Measurements from ENCODE around the gene THADA.

Gene THADA

GRCh38 chr2:43233218-43234212, 362.3 kb downstream of the THADA start:
- no peak for FAIRE-seq
- no peak for DNase-seq (ENCODE audit: insufficient read length, low spot score)

DNA sequence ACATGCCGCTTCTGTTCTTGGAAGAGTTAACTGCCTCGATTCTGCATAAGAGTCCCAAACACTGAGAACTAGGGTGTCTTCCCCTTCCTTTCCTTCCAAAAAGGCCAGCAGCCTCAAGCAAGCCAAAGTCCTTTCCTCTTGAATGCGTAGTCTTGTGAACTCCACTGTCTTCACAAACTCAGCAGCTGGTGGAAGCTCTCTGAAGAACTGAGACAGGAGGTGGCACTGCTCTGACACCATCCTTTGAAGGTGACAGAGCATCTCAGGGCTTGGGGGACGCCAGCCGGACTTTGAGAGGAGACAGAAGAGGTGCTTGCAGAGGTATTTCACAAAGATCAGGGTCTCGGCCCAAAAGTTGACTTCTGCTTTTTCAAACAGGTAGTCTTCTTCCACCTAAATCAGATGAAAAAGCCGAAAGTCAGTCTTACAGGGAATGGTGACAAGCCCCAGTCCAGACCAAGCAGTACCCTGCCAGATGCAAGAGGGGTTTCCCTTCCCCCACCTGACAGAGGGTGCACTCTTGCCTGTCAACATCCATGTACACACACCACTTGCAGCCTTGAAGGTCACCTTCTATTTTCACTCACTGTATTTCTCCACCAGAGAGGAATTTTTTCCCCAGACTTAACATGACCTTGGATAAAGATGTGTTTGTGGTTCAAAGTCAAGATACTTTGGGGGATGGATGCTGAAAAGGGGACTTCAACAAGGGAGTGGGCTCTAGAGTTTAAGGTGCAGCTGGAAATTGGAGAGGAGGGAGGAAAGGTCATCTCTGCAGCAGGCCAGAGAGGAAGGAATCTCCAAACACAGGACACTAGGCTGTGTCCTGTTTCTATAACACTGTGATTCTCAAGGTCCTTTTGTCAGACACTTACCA, 364.6 kb downstream of the THADA start:
- no peak for DNase-seq (ENCODE audit: insufficient read length, low spot score)
- no peak for FAIRE-seq

DNA sequence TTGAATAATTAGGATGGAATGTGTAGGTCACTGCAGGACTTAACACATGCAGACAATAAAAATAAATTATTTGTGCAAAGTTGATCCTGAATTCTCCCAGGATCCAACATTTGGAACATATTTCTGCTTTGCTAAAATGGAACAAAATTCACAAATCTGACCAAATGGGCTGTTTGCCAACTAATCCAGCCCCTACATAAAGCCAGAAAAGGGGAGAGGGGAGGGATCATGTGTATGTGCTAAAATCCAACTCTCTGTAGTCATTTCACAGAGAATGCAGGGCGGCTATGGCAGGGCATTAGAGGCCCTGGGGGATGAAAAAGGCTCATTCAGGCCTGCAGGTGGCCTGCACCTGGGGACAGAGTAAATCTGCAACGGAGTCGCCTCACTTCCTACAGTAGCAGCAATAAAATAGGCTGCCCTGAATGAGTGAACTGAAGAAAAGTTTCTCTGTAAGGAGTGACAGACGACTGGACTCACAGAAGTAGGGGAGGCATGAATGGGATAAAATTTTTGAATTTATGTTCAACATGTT, 365.4 kb downstream of the THADA start:
- FAIRE-seq (no peak), DNase-seq (ENCODE audit: insufficient read length, low spot score) (no peak)

DNA sequence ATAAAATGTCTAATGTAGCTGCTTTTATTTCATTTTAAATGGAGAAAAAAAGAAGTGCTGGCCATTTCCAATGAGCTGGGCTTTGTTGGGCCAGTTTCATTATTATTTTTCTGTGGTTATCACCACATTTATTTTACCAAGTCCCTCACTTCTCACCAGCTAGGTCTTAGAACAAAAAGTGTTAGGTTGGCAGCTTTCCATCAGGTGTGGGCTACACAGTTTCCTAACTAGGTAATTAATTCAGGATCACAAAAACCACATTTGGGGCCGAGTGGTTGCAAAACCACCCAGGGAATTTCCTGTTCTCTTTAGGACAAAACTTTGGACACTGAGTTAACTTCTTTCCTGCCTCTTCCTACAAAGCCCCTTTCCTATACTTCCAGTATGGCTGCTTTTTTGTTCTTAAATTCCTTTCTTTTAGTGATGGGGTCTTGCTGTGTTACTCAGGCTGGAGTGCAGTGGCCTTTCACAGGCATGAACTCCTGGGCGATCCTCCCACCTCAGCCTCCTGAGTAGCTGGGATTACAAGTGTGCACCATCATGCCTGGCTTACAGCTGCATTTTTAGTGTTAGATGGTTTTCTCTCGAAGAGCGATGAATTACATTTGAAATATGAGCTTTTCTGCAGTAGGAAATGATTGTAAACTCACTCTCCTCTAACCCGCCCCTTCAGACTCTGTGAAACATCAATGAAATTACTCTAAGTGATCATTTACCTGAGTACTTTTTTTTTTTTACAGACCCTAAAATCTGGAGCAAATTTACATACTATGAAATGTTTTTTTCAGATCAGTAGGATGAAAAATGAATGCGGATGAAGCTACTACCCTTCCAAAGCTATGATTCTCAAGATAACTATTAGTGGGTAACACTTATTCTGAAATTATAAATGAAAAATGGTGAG, 366.8 kb downstream of the THADA start:
- DNase-seq (ENCODE audit: insufficient read length, low spot score) = no peak
- peak; percentile 14 for FAIRE-seq

- FAIRE-seq = no peak
- no peak for DNase-seq (ENCODE audit: insufficient read length, low spot score)
These were observed 367.5 kb downstream of the THADA start for GRCh38 chr2:43228321-43228751.

DNA sequence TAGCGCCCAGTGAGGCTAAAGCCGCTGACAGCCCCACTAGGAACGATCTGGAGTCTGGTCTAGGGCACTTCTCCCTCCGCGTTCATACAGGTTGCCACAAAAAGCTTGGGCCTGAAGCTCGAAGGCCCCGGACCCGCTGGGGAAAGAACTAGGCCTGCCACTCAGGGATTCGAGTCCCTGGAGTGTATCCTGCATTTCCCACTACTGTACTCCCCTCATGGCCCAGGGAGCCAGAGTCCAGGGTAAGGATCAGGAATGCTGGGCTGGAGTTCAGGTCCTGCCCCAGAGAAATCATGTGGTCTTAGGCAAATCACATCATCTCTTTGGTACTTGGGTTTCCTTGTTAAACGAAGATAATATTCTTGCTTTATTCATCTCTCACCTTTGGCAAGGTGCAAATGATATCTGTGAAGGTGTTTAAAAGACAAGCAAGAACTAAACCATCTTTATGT, 368.0 kb downstream of the THADA start:
- DNase-seq (ENCODE audit: insufficient read length, low spot score) (no peak), FAIRE-seq (peak; percentile 4)

DNA sequence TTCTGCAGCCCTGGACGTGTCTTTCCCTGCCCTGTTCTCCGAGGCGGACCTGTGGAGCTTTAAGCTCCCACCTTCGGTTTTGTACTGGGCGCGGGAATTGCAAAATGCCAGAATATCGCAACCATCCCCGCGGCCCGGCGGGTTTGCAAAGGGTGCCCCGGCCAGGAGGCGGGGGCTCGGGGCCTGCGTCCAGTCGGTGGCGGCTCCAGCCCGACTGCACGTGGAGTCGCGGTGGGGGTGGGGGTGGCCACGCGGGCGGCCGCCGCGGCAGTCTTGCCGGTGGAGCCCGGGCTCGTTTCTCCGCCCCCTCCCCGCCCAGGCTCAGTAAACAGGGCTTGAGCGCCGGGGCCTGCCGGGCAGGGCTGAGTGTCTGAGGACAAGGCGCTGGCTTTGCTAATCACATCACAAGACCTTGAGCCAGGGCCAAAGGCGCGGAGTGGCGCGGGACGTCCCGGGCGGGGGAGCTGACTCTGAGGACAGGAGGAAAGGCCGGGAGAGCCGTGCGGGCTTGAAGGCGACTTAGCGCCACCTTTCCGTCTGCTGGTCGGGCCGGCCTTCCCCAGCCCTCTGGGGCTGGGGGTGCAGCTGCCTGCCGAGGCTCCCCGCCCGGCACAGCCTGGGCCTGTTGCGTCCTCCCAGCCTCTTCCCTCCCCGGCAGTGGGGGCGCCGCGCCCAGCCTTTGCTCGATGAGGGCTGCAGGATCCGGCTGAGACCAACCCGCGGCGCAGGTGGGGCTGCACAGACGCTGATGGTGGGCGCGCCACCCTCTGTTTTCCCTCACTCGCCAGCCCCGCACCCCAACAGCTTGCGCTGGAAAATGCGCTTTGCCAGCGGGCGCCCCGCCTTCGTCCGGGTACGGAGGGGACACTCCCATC, 368.6 kb downstream of the THADA start:
- DNase-seq (ENCODE audit: insufficient read length, low spot score) = no peak
- FAIRE-seq = peak; percentile 26

DNA sequence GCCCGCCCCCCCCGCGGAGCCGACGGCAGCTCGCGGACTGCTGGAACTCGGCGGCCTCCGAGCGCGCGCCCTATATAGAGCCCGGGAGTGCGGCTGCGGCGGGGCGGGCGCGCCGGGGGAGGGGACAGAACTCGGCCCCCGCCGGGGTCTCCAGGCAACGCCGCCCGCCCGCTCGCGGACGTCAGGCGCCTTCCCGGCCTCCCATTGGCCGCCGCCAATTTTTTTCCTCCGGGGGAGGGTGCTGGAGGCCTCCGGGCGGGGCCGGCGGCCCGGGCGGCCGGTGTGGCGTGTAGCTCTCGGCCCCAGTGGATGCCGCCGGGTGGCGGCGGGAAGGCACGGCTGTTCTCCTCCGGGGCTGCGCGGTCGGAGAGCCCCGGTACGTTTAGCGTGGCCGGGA, 369.3 kb downstream of the THADA start, which contains the start of gene ZFP36L2:
TSS of gene ZFP36L2 (minus strand) at position 49 of the 397 bp plus-strand sequence. CDS start 291 bp downstream, outside the sequence.
- DNase-seq (ENCODE audit: insufficient read length, low spot score) (peak; percentile 86), FAIRE-seq (peak; percentile 11)

DNA sequence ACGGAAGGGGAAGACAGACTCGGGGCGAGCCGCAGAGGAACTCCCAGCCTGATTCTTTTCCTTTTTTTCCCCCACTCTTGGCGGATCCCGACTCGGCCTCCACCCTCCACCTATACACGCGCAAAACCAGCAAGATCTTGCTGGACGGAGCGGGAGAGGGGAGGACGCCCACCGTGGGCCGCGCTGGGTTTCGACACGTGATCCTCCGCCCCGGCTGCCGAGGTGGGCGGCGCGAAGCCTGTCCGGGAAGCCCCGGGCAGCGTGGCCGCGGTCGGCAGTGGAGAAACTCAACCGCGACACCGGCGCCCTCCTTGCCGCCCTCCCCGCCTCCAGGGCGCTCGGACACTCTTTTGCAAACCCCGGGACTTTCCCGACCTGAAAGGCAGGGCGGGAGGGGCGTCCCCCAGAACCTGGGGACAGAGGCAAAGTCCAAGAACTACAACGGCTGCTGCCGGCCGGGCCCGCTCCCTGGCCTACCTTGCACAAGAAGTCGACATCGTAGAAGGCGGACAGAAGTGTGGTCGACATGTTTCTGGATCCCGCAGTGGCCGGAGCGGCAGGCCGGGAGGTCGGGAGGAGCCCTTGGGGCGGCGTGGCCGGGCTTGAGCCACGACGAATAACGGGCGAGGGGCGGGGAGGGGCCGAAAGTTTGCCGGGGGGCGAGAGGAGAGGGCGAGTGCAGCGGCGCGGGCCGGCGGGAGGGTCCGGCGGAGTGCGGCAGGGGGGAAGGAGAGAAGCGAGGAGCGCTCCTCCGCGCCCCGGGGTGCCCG, 369.9 kb downstream of the THADA start:
- DNase-seq (ENCODE audit: insufficient read length, low spot score) = peak; percentile 60
- peak; percentile 74 for FAIRE-seq

DNA sequence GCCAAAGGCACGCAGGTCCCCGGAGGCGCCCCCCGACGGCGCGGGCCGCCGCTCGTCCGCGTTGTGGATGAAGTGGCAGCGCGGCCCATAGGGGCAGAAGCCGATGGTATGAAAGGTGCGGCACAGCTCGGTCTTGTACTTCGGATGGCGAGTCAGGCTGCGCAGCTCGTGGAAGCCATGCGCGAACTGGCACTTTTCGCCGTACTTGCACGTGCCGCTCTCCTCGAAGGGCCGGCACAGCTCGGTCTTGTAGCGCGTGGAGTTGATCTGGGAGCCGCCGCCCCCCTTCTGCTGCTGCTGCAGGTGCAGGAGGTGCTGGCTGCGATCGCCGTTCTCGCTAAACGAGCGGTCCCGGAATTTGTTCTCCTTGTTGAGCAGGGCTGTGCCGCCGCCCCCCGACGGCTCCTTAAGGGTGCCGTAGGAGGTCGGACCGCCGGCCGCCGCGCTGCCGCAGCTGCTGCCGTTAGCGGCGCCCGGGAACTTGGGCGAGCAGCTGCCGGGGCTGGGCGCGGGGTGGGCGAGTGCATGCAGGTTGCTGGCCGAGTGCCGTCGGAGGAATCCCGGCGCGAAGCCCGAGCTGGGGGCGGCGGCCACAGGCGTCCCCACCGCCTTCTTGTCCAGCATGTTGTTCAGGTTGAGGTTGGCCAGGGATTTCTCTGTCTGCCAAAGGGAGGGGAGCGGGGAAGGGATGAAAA, 370.6 kb downstream of the THADA start:
- DNase-seq (ENCODE audit: insufficient read length, low spot score) = no peak
- FAIRE-seq = no peak

- no peak for DNase-seq (ENCODE audit: insufficient read length, low spot score)
- no peak for FAIRE-seq
These were observed 371.2 kb downstream of the THADA start for GRCh38 chr2:43224571-43225092.

- no peak for DNase-seq (ENCODE audit: insufficient read length, low spot score)
- FAIRE-seq = peak; percentile 57
These were observed 371.7 kb downstream of the THADA start for GRCh38 chr2:43224131-43224570.

DNA sequence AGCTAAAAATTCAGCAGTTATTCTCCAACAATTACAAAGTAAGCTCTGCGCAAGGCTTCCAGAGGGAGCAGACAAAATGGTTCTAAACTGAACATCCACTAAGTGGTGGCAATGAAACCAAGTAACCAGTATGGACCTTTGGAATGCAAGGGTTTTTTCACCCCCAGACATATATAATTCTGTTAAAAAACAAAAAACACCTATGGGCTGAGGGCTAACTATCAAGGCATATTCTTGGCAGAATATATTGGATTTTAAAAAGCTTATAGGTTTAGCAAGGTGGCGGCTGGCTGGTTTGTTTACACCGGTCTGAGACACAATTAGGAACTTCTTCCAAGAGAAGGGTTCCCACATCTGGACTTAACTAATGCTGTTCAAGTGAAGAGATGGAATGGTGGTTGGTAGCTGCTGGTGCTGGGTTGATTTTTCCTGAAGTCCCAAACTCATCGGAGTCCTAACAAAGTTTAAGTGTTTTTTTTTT, 372.3 kb downstream of the THADA start:
- no peak for FAIRE-seq
- DNase-seq (ENCODE audit: insufficient read length, low spot score) = no peak

- FAIRE-seq (no peak), DNase-seq (ENCODE audit: insufficient read length, low spot score) (no peak)
These were observed 373.1 kb downstream of the THADA start for GRCh38 chr2:43222475-43223309.

- FAIRE-seq = no peak
- no peak for DNase-seq (ENCODE audit: insufficient read length, low spot score)
These were observed 373.9 kb downstream of the THADA start for GRCh38 chr2:43221763-43222474.
